ENCODE measurements around the gene SIAH2.

The SIAH2 gene

DNA sequence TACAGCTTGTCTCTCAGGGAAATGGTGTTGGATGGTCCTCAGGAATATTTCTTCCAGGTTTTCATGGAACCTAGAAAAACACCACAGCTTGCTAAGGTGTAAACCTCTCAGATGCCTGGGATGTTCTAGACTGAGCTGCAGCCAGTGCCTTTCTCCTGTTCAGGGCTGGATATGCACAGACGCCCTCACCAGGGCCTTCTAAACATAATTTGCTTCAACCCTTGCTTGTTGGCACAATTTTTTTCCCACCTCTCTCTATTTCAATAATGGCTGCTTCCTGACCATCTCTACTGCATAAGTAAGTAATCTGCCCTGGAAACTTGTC, 28.2 kb downstream of the SIAH2 start:
- DNase-seq (ENCODE audit: low read depth in 2 of 2): no peak

DNA sequence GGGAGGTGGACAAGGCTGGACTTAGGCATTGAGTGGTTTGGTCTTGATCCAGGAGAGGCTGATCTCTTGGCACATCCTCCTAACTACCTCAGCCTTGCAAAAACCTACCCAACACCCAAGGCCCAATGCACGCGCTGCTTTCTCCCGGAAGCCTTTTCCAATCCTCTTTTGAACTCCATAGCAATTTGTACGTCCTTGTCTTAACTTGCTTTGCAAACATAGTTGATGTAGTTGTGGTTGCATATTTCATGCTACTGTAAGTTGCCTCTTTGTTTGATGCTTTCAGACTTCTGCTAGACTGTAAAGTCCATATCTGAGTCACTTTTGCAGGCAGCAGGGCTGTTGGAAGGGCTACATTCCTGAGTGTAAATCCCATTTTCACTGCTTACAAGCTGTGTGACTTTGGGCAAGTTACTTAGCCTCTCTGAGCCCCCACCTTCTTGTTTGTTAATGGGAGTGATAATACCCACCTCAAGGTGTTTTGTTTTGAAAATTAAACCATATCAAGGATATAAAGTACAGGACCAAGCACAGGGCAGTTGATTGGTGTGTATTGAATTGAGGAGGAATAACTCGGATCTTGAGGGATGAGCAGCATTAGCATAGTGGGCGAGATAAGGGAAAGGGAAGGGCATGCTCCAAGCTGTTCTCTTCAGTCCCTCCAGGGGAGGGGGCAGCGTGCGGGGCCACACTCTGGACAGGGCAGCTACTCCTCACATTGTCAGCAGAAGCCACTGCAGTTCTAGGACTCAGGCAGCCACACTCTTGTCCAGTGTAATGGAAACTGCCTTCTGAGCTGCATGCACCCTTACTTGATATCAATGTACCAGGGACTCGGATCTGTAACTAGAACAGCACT, 28.8 kb downstream of the SIAH2 start:
- DNase-seq (ENCODE audit: low read depth in 2 of 2): no peak

DNA sequence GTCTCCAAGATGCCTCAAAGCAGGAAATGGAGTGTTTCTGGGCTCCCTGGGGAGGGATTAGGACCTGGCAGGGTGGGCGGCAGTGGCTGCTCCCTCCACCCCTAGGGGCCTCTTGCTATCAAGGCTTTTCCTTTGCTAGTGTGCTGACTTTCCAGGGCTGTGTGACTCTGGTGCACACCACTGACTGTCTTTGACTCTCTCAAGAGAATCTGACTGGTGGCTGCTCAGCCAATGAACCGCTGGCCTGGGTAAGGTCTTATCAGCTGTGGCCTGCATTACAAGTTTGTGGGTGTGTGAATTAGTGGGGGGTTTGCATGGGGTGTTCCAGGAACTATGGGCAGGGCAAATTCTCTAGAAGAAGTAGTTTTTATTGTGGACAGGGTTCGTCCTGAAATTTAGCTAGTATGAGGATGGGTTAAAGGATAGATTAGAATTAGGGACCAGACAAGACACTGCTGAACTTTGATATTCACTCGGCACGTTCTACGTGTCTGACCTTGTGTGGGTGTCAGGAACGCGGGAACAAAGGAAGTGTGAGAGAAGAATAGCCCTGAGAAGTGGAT, 29.5 kb downstream of the SIAH2 start:
- DNase-seq (ENCODE audit: low read depth in 2 of 2): no peak

DNA sequence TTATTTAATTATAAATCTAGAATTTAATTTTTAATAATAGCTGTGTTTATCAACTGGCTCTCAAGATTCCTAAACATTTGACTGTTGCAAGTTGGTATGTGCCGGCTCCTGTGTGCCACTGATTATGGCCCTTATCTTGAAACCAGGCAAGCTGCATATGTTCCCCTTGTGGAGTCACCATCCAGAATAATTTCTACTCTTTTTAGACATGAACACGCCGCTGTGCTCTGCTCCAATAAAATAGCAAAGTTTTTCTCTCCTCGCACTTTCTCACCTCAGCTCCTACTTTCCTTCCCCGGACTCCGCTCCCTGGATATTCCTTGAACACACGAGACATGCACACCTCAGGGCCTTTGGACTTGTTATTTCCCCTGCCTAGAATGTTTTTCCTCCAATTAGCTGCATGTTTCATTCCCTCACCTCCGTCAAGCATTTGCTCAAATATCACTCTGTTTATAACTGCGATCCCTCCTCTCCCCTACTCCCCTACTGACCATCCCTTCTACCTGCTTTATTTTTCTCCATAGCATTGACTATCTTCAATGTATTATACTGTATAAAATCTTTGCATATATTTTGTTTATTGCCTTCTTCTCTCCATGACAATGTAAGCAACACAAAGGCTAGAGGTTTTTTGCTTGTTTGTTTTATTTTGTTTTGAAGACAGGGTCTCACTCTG, 33.1 kb downstream of the SIAH2 start:
- no peak for DNase-seq (ENCODE audit: low read depth in 2 of 2)

DNA sequence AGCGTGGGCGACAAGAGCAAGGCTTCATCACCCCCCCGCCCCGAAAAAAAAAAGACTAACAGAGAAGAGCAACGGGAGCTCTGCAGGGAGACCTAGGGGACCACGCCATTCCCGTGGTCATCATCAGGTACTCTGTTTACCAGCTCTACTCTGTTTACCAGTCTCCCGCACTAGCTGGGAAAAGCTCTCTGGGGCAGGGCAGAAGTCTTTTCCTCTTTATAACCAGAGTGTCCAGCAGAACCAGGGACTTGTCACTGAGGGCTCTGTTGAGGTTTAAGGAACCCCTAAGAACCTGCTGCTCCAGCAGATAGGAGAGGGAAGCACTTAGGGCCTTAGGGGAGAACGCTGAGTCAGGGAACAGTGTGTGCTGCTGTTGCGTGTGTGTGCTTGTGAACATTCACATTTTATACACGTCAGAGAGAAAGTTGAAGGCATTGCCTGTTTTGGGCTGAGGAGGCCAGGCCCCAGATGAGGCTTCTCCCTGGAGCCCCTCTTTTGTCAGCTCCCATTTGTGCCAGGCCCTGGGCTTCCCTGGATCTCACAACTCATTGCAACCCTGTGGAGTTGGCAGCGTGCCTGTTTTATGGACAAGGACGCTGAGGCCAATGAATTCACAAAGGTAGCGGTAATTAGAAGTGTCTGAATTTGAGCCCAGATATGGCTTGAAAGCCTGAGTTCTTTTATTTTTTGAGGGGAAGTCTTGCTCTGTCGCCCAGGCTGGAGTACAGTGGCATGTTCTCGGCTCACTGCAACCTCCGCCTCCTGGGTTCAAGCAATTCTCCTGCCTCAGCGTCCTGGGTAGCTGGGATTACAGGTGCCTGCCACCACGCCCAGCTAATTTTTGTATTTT, 35.1 kb downstream of the SIAH2 start:
- DNase-seq (ENCODE audit: low read depth in 2 of 2): no peak

DNA sequence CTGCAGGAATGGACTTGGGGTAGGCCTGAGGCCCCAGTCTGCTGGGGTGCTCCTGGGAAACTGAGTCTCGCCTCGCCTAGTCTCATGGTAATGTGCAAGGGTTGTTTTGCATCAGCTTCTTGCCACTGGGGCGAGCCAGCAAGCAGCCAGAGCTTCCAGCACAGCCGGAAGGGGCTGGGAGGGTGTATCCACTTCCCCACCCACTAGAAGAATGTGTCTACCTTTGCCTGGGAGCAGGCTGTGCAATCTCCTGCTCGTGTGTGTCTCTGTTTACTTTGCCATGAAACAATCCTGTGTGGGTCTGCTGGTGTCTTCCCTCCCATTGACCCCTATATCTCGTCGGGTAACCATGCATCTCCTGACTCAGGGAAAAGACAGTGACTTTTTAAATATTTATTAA, 37.4 kb downstream of the SIAH2 start:
- no peak for DNase-seq (ENCODE audit: low read depth in 2 of 2)

DNA sequence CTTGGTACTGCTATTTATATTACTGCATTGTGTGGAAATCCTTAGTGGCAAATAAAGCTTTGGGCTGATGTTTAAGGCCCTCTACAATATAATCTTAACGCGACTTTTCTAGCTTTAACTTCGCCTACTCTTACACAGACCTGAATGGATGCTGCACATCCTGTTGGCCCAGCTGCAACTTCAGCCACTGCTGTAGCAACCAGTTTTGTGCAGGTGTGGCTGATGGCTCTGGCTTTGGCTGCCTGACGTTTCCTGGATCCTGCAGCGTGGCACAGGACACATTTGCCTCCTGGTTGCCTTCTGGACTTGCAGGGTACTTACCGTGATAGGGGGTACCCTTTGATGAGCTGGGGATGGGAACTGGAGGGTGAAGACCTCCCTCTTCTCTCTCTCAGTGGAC, 39.0 kb downstream of the SIAH2 start:
- DNase-seq (ENCODE audit: low read depth in 2 of 2): no peak

DNA sequence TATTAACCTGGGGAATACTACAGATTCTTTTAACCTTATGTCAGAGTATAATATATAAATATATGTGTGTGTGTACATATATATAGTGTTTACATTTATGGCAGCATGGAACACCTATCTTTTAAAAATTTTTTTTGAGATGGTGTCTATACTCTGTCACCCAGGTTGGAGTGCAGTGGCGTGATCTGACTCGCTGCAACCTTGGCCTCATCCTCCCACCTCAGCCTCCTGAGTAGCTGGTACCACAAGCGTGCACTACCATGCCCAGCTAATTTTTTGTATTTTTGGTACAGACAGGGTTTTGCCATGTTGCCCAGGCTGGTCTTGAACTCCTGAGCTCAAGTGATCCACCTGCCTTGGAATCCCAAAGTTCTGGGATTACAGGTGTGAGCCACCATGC, 40.7 kb downstream of the SIAH2 start:
- DNase-seq (ENCODE audit: low read depth in 2 of 2): no peak

DNA sequence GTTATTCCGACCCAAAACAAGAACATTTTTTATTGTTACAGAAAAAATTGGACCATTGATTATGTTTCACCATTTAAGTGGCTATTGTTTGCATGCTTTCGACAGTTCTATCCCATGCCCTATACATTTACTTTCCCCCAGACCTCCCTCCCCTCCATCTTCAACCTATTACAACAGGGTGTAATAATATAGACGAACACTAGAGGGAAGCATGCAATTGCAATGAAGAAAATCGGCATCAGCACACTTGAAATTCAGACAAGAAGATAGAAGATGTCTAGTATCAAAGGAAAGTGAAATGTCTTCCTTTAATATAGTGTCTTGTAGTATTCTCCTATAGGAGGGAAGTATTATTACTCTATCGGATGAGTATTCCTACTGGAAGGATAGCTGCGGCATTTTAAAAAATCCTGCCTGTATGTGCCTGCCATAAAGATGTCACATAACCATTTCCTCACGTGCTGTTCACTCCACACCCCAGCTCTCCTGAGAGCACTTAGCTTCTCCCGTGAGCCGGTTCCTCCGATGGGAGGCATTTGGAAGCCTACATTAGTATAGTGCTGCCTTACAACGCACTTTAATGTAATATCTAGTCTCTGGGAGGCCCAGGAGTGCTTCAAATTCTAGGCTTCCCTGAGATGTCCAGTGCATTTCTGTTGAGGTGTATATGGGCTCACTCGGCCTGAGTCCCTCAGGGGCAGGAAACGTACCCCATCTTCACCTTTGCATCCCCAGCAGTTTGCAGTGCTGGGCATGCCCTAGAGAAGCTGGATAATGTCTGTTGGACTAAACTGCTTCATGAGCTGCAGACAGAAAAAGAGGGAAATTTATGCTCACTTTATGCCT, 41.5 kb downstream of the SIAH2 start:
- DNase-seq (ENCODE audit: low read depth in 2 of 2): no peak

DNA sequence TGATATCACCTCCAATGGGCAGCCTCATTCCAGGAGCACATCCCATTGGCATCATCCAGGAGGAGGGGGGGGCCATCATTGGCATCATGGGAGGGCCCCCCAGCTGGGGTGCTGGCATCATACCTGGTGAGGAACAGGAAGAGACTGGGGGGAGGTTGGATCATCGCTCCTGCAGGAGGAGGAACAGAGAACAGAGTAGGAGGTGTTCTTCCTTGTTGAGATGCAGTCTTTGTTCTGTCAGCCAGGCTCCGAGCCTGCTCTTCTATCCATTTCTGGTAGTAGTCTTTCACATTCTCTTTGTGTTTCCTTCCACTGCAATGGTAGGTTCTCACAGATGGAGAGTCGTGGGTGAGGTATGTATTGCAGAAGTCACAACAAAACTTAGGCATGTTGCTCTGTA, 42.5 kb downstream of the SIAH2 start:
- DNase-seq (ENCODE audit: low read depth in 2 of 2): no peak

DNA sequence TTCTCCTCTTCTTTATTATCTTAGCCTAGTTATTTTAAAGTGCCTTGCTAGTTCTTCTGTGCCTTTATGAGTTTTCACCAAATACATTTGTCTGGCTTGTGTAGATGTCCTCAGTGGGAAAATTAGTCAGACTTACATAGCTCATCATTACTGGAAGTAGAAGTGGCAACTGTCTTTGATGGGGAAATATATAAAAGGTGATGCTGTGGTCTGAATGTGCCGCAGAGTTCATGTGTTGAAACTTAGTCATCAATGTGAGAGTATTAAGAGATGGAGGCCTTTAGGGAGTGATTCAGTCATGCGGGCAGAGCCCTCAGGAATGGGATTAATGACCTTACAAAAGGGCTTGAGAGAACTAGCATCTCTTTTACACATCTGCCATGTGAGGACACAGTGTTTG, 52.9 kb downstream of the SIAH2 start:
- DNase-seq (ENCODE audit: low read depth in 2 of 2): no peak

DNA sequence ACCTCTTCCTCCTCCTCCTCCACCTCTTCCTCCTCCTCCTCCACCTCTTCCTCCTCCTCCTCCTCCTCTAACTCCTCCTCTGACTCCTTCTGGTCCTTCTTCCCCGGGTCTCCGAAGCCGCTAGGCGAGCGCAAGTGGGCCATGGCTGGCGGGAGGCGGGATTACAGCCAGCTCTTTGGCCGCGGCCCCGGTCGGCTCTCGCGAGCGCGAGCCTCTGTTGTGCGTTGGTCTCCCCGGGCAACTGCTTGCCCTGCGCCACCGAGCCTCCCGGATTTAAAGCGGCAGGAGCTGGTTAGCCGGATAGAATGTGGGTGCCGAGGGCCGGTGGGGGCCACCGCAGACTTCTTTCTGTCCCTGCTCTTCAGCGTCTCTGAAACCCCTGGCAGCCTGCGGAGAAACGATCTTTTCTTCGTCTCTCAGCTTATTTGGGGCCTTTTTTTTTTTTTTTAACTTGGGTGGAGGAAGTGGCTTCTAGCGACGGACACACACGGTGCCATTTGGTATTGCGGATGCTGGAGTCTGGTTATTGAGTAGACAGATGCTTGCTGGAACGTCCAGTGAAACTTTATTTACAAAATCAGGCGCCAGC, 59.1 kb downstream of the SIAH2 start, which contains the start of gene ERICH6:
Gene ERICH6, minus strand, starts transcription at position 165 of the 589 bp plus-strand sequence. Its CDS starts 22 bp downstream, at position 143.
- DNase-seq (ENCODE audit: low read depth in 2 of 2): peak; percentile 49 to 59

DNA sequence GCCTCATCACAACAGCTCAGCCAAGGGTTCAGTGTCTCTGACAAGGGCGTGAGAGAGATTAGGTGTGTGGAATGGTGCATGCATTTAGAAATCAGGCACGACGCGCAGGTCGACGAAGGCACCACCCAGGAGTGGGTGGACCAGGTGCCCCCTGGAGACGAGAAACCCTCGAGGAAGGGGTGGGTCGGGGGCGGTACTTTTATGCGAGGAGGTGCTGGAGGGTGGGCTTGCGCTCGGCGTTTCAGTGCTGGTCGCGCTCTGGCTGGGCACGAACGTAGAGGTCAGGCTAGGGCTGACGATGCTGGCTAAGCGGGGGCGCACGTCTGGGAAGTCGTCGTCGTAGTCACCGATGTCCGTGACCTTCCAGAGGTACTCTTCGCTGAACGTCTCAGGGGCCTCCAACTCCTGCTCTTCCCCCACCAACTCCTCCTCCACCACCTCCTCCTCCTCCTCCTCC, 59.6 kb downstream of the SIAH2 start:
- DNase-seq (ENCODE audit: low read depth in 2 of 2): peak; percentile 4 to 13

DNA sequence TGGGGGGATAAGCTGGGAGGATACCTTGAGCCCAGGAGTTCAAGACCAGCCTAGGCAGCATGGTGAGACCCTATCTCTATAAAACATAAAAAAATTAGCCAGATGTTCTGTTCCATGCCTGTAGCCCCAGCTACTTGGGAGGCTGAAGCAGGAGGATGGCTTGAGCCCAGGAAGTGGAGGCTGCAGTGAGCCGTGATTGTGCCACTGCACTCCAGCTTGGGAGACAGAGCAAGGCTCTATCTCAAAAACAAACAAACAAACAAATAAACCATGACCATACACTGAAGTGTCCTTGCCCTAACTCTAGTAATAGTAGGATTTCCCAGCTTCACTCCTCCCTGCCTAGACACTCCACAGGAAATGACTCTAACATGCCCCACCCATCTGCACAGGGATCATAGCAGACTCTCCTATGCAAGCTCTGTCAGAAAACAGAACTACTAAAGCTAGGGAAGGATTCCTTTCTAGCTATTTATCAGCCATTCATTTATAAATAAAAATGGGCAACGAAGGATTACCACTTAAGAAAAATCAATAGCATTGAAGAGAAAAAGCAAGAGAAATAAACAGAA, 63.8 kb downstream of the SIAH2 start:
- no peak for DNase-seq (ENCODE audit: low read depth in 2 of 2)

DNA sequence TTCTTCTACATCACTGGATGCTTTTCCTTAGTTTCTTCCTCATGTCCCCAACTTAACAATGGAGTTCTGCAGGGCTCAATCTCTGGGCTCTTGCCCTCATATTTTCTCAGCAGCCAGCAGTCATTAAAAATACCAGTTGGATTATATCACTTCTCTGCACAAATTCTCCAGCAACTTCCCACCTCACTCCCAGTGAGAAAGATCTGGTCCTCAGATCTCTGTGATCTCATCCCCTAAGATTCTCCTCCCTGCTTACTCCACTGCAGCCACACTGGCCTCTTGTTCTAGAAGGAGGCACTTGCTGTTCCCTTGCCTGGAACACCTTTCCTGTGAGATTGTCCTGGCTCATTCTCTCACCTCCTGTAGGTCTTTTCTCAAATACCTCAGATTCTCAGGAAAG, 65.3 kb downstream of the SIAH2 start:
- DNase-seq (ENCODE audit: low read depth in 2 of 2): no peak

DNA sequence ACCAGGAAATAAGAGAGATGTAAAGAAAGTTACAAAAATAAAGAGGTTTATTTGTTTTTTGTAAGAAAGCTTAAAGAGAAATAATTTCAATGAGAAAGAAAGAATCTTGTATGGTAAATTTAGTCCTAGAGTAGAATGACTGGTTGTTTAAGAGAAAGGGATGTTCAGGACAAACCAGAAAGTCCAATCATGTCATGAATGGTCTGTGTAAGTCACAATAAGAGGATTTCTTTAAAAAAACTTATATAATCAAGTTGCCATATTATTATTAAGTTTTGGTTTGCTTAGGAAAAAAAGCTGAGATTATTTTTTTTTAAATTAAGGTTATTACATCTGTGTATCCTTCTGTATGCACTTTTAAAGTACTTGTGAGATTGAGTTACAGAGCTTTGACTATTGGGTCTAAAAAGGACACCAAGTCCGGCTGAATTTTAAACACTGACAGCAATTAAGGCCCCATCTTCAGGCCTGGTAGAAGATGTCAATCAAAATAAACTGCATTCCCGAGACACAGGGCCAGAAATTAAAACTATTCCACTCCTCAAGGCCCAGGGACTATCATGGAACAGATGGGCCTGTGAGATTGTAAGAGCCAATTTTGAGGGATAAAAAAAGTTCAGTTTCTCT, 71.4 kb downstream of the SIAH2 start:
- DNase-seq (ENCODE audit: low read depth in 2 of 2): no peak
